HG03108 (cell line): ENCODE measurements around the gene CDH4.

Source experiments
- ATAC-seq: cut with Tn5 transposase; IDR thresholded peaks from one replicate; pipeline ENCODE4 v1.9.1; 2021; ENCODE audit warnings: moderate library complexity; ENCODE audit not compliant: unreplicated experiment

CDH4 gene

DNA sequence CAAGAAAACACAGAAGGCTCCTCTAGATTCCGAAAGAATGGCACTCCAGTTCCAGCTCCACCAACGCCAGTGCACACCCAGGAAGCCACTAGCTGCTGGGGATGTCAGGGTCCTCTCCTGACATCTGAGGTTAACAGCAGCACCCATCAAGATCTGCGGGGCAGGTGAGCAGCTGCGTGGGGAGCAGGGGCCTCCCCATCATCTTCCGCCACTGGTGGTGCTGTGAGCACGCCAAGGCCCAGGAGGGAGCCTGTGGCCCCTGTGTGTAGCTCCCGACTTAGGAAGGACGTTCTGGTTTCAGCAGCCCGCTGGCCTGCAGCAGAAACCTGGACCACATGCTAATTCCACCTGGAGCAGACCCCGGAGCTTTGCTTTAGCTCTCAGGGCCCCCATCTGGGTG is 427.4 kb downstream of the CDH4 start:
- no peak for ATAC-seq

DNA sequence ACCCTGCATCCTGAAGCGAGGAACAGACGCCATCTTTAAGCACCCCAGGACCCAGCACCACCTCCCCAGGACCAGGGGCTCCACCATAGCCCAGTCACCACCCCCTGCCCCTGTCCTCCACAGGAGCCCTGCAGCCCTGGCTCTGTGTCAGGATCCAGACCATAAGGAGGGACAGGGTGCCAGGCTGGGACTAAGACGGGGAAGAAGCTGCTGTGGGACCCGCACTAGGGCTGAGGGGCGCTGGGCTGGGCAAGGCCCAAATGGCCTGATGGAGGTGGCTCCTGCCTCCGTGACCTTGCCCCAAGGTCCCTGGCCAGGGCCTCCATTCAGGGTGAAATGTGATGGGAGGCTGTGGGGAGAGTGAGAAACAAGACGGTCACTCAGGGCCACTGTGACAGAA is 428.0 kb downstream of the CDH4 start:
- ATAC-seq = no peak

DNA sequence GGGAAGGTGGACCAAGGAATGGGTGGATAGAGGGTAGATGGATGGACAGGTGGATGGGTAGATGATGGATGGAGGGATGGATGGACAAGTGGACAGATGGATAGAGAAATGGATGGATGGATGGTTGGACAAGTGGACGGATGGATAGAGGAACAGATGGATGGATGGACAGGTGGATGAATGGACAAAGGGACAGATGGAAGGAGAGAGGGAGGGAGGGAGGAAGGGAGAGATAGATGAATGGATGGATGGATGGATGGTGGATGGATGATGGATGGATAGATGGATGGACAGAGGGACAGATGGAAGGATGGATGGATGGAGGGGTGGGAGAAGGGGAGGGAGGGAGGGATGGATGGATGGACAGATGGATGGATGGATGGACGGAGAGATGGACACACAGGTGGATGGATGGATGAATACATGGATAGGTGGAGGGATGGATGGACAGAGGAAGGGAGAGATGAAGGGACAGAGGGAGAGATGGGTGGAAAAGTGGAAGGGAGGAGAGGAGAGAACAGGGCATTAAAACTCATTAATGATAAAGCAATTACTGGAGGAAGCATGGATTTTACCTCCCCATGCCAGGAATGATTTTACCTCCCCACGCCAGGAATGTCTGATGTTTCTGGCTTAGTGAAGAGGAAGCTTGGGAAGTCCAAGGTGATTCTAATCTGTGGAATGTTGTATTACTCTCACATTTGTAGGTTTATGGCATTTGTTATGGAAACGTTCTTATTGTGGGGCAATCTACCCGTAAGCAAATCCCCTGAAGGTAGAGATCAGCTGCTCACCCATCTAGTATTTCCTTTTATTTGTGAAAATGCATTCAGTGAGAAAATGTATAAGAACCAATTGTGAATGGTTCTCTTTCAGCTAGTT is 430.3 kb downstream of the CDH4 start:
- ATAC-seq = no peak

DNA sequence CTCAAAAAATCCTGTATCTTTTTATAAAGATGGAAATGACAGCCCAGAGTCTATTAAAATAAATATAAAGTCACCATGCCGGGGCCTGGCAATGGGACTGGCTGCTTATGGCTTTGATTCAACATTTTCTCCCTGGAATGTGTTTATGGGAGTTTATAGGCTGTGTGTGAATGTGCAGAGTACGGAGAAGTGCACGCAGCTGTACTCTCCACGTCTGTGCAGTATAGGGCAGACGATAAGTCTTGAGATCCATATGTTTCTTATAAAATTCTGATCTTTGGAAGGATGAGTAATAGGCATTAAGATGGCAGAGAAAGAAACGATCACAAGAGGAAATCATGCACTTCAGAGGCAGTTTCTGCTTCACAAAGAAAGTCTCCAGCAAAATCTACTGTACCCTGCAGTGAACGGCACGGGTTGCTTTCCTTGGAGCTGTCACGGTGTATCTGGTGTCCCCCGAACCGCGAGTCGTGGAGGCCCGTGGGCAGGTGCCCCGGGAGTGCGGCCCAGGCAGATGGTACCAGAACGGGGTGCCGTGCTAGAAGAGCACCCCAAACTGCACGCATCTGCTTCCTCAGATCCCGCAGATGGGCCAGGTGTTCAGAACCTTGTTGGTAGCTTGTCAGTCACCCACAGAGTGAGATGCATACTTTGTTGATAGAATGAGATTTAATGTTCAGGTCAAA is 431.1 kb downstream of the CDH4 start:
- ATAC-seq = no peak

DNA sequence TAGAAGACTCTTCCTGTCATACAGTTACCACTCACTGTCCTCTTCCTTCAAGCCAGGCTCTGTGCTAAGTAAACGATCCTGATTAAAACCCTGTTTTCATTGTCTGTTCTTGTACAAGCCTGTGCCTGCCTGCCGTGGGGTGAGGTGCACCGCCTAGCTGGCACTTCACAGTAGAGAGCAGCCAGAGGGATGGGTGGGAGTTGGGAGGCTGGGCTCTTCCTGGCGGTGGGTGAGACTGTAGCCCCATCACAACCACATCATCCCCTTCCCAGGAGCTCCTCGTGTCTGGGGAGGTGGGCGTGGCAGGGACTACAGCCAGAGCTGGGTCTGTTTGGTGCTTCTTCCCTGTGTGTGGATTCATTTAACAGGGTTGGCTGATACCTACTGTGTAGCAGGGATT is 431.7 kb downstream of the CDH4 start:
- ATAC-seq = no peak

DNA sequence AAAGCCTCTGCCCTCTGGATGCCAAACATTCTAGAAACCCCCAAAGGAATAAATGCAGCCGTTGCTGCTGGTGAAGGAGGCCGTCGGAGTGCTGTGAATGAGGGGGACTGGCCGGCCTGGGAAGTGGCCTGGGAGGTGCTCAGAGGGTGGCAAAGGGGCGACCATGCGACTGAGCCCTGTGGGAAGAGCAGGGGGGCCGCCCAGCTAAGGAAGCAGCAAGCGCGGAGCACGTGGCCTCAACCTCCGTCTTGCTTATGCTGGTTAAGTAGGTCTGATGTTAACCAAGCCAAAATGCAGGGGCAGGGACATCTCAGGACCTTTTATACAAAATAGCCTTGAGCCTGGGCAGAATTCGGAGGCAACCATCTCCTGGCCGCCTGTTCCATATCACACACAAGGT is 432.1 kb downstream of the CDH4 start:
- ATAC-seq = no peak

DNA sequence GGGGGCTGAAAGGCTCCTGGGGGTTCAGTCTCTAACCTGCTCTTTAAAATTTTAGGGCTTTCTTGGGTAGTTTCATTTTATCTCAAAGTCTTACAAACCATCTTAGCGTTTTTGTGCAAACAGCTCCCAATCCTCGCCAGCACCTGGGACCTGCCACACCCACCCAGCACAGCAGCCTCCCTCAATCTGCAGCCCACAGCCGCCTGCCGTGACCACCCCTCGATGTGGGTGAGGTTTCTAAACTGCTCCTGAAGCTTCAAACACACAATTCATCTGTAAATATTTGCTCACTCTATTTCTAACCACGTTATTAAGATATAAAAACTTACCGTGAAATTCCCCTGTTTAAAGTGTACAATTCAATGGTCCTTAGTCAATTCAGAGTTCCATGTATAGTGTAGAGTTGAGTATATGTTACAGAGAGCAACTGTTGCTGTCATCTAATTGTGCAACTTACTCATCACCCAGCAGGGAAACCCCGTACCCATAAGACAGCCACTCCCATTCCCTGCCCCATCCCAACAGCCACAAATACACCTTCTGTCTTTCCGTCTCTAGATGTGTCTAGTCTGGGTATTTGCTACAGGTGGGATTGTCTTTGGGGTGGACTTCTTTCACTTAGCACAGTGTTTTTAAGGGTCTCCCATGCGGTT is 432.6 kb downstream of the CDH4 start:
- ATAC-seq = no peak

DNA sequence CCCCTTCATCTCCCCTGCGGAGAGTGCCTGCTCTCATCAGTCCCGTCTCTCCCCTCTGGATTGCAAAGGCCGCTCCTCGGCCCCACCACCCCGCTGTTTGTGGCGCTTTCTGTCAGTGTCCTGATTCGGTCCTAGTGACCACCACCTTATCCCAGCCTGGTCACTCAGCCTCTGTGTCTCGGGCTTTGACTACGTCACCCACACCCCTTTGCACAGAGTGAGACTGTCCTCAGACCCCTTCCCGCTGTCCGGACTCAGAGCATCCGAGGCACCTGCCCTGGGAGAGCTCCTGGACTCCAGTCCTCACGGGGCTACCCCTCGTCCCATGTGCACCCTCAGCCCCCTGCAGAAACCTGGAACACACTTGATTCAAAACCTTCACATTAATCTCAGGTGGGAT is 433.4 kb downstream of the CDH4 start:
- ATAC-seq = no peak

DNA sequence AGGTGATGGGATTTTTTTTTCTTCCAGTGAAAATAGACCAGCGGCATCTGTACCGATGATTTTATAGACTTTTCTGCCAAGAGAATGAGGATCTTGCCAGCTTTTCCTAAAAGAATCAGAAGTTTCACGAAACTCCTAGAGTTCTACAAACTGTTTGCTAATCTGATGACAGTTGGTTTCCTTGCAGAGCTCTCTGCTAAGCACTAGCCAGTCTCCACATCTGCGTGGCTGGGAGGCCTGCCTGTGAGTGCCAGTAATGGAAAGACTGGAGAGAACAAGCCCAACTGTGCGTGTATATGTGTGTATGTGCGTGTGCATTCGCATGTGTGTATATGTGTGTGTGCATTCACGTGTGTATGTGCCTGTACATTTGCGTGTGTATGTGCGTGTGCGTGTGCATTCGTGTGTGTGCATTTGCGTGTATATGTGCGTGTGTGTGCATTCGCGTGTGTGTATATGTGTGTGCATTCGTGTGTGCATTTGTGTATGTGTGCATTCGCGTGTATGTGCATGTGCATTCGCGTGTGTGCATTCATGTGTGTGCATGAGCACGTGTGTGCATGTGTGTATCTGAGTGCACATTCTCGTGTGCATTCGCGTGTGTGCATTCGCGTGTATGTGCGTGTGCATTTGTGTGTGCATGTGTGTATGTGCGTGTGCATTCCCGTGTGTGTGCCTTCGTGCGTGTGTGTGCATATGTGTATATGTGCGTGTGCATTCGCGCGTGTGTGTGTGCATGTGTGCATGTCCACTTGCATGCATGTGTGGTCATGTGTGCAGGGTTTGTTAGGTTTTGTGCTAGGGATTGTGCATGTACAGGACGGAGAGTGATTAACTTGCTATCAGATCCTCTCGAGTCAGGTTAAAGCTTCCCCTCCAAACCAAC is 434.2 kb downstream of the CDH4 start:
- no peak for ATAC-seq

DNA sequence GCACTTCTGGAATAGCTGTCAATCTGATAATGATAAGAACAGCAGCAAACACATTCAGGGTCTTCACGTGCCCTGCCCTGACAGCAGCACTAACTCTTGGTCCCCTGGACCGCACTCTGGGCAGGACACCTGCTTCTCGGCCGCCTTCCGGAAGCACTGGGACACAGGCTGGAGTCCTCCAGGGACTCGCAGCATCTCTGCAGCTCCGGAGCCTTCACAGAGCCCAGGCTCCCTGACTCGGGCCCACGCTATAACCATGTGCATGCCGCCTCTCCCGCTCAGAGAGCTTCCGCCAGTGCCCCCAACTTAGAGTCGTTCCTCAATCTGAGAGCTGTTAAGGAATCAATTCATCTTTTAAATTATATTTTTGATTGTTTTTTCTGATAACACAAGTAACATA is 436.4 kb downstream of the CDH4 start:
- ATAC-seq = no peak

DNA sequence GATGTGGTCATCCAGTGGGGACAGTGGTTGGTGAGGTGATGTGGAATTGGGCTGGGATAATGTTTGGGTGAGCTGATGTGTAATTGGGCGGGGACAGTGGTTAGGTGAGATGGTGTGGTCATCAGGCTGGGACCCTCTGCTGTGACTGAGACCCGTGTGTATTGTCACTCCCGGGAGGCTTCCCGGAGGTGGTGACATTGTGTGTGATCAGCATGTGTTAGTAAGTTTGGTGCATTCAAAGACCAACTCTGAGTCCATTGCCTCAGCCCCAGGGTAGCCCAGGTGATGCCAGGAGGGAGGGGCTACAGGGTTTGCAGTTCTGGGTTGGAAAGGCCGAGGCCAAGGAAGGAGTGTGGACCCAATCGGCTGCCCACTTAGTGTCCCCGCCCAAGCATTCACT is 438.1 kb downstream of the CDH4 start:
- no peak for ATAC-seq

DNA sequence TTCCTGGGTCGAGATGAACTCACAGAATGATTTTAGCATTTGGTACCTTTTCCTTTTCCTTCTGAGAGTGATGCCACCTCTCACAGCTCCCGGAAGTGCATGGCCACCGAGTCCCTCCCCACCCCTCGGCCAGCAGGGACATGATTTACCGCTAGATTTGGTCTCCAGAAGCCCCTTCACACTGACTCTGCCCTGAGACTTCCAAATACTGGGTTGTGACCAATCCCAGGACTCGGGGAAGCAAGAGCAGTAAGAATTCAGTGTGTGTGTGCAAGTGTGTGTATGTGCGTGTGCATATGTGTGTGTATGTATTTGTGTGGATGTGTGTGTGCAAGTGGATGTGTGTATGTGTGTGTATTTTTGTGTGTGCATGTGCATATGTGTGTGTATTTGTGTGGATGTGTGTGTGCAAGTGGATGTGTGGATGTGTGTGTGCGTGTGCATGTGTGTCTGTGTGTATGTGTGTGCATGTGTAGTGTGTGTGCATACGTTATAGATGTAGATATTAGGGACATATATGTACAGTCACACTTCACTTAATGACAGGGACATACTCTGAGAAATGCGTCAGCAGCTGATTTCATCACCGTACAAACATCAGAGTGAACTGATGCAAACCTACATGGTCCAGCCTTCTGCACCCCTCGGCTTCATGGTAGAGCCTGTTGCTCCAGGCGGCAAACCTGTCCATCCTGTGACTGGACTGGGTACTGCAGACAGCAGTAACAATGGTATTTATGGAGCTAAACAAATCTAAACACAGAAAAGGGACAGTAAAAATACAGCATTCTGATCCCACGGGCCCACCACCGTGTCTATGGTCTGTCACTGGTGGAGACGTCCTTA is 439.2 kb downstream of the CDH4 start:
- ATAC-seq = no peak

DNA sequence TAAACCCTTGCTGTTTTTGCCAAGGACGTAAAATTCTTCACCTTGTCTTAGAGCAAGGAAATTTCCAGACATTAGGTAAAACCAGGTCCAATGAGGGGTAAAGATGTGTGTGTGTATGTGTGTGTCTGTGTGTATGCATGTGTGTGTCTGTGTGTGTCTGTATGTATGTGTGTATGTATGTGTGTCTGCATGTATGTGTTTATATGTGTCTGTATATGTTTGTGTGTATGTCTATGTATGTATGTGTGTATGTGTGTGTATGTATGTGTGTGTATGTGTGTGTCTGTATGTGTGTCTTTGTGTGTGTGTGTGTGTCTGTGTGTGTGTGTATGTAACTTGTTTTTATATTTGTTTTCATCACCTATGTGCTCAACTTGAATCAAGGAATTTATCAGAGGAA is 439.9 kb downstream of the CDH4 start:
- no peak for ATAC-seq

DNA sequence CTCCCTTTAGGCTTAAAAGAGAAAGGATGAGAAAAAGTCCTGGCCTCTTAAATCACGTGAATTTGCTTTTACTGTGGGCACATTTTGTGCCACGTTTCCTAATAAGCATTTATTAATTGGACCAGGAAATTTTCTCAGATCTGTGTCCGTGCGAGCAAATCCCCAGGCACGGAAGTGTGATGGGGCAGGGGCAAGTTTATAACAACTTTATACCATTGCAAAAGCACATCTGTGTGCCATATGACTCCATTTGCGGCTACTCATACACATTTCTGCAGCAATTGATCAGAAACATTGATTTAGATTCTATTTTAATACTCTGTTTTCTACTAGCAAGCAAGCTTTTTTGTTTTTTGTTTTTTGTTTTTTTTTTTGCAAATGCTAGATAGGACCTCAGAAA is 440.4 kb downstream of the CDH4 start:
- ATAC-seq = no peak

DNA sequence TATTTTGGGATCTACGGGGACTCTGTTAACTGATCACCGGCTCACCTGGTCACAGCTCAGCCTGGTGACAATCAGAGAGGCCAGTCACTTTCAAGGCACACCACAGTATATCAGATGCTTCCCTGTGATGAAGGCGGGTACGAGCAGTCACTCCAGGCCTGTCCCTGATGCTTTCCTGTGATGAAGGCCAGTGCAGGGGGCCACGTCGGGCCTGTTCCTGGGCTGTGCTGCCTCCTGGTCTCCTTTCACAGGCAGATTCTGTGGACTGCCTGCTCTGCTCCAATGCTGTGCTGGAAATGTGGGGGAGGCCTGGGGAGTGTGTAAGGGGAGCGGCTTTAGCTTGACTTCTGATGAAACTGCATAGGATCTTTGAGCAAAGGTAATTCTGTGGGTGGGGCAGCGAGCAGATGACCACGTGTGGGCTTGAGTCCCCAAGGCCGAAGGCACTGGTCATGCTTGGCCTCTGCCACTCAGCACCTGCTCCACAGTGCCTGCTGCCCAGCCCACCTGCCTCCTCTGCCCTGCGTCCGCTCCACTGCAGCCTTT is 441.1 kb downstream of the CDH4 start:
- no peak for ATAC-seq

DNA sequence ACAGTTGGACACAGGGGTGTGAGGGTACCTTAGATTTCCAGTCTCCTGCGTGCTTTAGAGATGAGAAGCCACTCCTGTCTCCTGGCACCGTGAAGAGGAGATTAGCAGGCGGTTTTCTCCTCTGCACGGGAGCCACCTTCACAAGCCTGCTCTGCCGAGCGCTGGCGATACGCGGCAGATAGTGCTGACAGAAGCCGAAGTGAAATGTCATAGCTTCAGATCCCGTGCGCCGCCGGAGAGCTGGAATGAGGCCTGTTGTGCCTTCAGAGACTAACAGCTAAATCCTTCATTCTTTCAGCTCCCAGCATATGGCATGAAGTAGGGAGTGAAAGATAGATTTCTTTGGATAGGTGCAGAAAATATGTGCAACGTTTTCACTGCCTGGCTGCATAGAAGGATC is 442.6 kb downstream of the CDH4 start:
- no peak for ATAC-seq

DNA sequence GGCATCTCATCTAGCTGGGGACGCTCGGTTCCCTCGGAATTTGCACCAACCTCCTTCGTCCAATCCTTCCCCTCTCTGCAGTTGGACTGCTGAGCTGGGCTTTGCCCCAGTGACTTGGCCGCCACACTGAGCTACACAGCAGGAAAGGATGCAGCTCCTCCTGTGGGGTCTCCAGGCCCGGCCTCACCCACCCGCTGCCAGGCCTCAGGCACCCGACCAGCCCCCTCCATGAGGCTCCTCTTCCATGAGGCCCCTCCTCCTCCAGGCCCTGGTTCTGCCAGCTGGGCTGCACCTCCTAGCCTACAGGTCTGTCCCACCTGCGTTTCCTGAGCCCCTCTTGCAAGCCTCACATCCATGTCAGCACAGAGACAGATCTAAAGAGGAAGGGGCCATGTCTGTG is 443.7 kb downstream of the CDH4 start:
- no peak for ATAC-seq

DNA sequence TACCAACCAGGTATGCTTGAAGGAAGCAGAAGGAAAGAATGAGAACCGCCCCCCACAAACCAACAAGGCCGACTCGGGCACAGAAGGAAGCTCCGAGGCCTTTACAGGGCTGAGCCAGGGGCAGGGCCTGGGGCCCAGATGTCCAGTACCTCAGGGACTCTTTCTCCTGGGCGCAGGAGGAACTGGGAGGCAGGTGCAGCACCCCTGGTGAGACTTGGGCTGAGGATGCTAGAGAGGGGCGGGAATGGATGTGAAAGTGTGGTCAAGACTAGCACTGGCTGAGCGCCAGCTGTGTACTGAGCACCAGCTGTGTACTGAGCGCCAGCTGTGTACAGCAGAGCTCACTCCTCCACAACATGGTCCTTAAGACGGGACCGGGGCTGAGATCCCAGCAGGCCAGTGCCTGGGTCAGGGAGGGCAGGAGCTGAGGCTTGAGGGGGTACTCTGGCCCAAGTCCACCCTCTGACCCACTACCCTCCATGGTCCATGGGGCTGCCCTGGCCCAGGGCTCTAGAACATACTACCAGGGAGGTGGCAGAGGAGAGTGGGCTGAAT is 444.2 kb downstream of the CDH4 start:
- no peak for ATAC-seq
